PFSK-1 (cell line): ENCODE results near the gene DHRSX.

ENCODE experiments used
- FOXP2 ChIP-seq: optimal IDR thresholded peaks from 2 replicates; pipeline ENCODE3; 2011; ENCODE audit warnings: borderline replicate concordance, control low read depth, inconsistent platforms; ENCODE audit not compliant: insufficient read depth; ENCODE audit errors: extremely low read length, extremely low read depth
- POLR2AphosphoS5 ChIP-seq: IDR thresholded peaks from 2 replicates; pipeline ENCODE4 v1.6.1; 2012; ENCODE audit warnings: low read depth, mild to moderate bottlenecking, control low read depth, low read length, moderate library complexity
- SIN3A ChIP-seq: IDR thresholded peaks from 2 replicates; pipeline ENCODE4 v1.6.1; 2012; ENCODE audit warnings: mild to moderate bottlenecking, low read length, moderate library complexity, borderline replicate concordance; ENCODE audit not compliant: insufficient read depth
- TAF1 ChIP-seq: IDR thresholded peaks from 2 replicates; pipeline ENCODE4 v1.6.1; 2012; ENCODE audit warnings: low read length, control low read depth, borderline replicate concordance; ENCODE audit not compliant: insufficient read depth
- TF ChIP-seq, protein P1 (sequence below), 2 experiments: IDR thresholded peaks; 2 replicates each; pipeline versions ENCODE4 v1.6.1 to v1.8.0; 2011 to 2012; ENCODE audit warnings: low read depth in 2 of 2, low read length in 2 of 2, control low read depth in 1 of 2, inconsistent platforms in 1 of 2, mild to moderate bottlenecking in 1 of 2, moderate library complexity in 1 of 2; ENCODE audit not compliant: insufficient read depth in 1 of 2

DNA sequence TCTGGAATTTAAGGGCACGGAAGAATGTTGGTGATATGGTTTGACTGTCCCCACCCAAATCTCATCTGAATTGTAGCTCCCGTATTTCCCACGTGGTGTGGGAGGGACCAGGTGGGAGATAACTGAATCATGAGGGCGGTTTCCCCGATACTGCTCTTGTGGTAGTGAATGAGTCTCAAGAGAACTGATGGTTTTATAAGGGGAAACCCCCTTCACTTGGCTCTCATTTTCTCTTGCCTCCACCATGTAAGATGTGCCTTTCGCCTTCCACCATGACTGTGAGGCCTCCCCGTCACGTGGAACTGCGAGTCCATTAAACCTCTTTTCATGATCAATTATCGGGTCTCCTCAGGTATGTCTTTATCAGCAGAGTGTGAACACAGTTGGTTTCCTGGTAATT is 25.6 kb upstream of the DHRSX start:
- no peak for TF ChIP-seq TAF1
- TF ChIP-seq, protein P1, sequence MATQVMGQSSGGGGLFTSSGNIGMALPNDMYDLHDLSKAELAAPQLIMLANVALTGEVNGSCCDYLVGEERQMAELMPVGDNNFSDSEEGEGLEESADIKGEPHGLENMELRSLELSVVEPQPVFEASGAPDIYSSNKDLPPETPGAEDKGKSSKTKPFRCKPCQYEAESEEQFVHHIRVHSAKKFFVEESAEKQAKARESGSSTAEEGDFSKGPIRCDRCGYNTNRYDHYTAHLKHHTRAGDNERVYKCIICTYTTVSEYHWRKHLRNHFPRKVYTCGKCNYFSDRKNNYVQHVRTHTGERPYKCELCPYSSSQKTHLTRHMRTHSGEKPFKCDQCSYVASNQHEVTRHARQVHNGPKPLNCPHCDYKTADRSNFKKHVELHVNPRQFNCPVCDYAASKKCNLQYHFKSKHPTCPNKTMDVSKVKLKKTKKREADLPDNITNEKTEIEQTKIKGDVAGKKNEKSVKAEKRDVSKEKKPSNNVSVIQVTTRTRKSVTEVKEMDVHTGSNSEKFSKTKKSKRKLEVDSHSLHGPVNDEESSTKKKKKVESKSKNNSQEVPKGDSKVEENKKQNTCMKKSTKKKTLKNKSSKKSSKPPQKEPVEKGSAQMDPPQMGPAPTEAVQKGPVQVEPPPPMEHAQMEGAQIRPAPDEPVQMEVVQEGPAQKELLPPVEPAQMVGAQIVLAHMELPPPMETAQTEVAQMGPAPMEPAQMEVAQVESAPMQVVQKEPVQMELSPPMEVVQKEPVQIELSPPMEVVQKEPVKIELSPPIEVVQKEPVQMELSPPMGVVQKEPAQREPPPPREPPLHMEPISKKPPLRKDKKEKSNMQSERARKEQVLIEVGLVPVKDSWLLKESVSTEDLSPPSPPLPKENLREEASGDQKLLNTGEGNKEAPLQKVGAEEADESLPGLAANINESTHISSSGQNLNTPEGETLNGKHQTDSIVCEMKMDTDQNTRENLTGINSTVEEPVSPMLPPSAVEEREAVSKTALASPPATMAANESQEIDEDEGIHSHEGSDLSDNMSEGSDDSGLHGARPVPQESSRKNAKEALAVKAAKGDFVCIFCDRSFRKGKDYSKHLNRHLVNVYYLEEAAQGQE (IDR thresholded peaks at IDR 0.05; ENCODE audit: insufficient read depth in 1 of 2, low read depth in 2 of 2, low read length in 2 of 2) = no peak
- TF ChIP-seq SIN3A = no peak
- no peak for TF ChIP-seq POLR2AphosphoS5
- TF ChIP-seq FOXP2 = no peak
